Spinal cord (tissue), 10 donors: ENCODE results near the gene TUT1. TPM values are rescaled to one million over a fixed set of nuclear protein-coding genes. Genes with fewer than 3 reads are reported as not detected.

Experiments
- DNase-seq, 6 donors: peaks; one replicate each; pipeline versions ENCODE4 v3.0.0 to v3.0.0-alpha.2; 2013 to 2015; ENCODE audit warnings: low spot score in 6 of 6, low read depth in 4 of 6
- H3K27ac ChIP-seq: one replicate; pipeline ENCODE4 v1.5.1; 2013; ENCODE audit warnings: low read depth, low read length, control low read depth
- H3K27me3 ChIP-seq: one replicate; pipeline ENCODE4 v1.6.1; 2013; ENCODE audit warnings: low read length; ENCODE audit not compliant: control insufficient read depth, insufficient read depth
- H3K36me3 ChIP-seq: one replicate; pipeline ENCODE4 v1.6.1; 2013; ENCODE audit warnings: low read length; ENCODE audit not compliant: control insufficient read depth, insufficient read depth
- H3K4me1 ChIP-seq: one replicate; pipeline ENCODE4 v1.6.1; 2013; ENCODE audit warnings: low read length; ENCODE audit not compliant: control insufficient read depth, insufficient read depth
- H3K4me3 ChIP-seq: one replicate; pipeline ENCODE4 v1.5.1; 2013; ENCODE audit warnings: low read depth, low read length, control low read depth
- H3K9me3 ChIP-seq: one replicate; pipeline ENCODE4 v1.6.1; 2013; ENCODE audit warnings: low read length; ENCODE audit not compliant: control insufficient read depth, insufficient read depth
- WGBS: methylation state at CpG from one replicate; pipeline ENCODE4 v1.1.5; 2013; ENCODE audit warnings: missing lambda C conversion rate; ENCODE audit not compliant: insufficient coverage; 5-methylcytosine and 5-hydroxymethylcytosine counted together
- polyA plus RNA-seq, 2 donors: library from polyadenylated mRNA; unstranded; fragments of 120-200 nt; gene quantifications; one replicate each; pipeline ENCODE4 v1.2.1, GENCODE V29; 2013; ENCODE audit not compliant: insufficient read length in 2 of 2
- total RNA-seq, 2 donors: library from RNA; depleted of rRNA in 1 of 2; stranded (reverse); fragments of 120-200 nt in 1 of 2; fragments of >200 nt in 1 of 2; gene quantifications; one replicate each; pipeline versions ENCODE4 v1.2.3 to v1.2.4, GENCODE V29; 2013 to 2014
- donor health status: healthy.

Gene TUT1
- total and polyA plus RNA-seq, 4 donors, result 4.3 to 22.1 (median 13.7) TPM

GRCh38 chr11:62559204-62559603 is 32.1 kb downstream of the TUT1 start:
- Histone ChIP-seq H3K27ac (no peak overlapping the region), H3K36me3 (peaks cover 70% of the 10 kb centered on the region), H3K9me3 (no peaks in the 10 kb centered on the region), H3K4me3 (no peak overlapping the region), H3K4me1 (peaks cover 30% of the 10 kb centered on the region), H3K27me3 (no peaks in the 10 kb centered on the region)
- 53% methylated on average over 7 of the region's 8 CpGs for WGBS
- DNase-seq, result no peak

GRCh38 chr11:62558669-62559068 is 32.7 kb downstream of the TUT1 start:
- no peak overlapping the region for H3K27ac ChIP-seq

GRCh38 chr11:62556875-62557631 is 34.3 kb downstream of the TUT1 start:
- H3K36me3 ChIP-seq, result peaks cover 50% of the 10 kb centered on the region
- DNase-seq, result no peak
- peak overlapping the region; percentile 93 for H3K27ac ChIP-seq
- 72% methylated on average over 3 of the region's 3 CpGs for WGBS
- H3K4me3 ChIP-seq, result no peak overlapping the region
- H3K9me3 ChIP-seq, result no peaks in the 10 kb centered on the region
- H3K27me3 ChIP-seq, result no peaks in the 10 kb centered on the region
- peaks cover 52% of the 10 kb centered on the region for H3K4me1 ChIP-seq

More at GRCh38 chr11:62558669-62559068, 32.7 kb downstream of the TUT1 start:
- Histone ChIP-seq H3K4me1 (peaks cover 36% of the 10 kb centered on the region), H3K36me3 (peaks cover 65% of the 10 kb centered on the region), H3K4me3 (no peak overlapping the region), H3K27me3 (no peaks in the 10 kb centered on the region), H3K9me3 (no peaks in the 10 kb centered on the region)
- no peak for DNase-seq
- 80% methylated on average over 1 of the region's 9 CpGs for WGBS

GRCh38 chr11:62556108-62556874 is 35.0 kb downstream of the TUT1 start:
- Histone ChIP-seq H3K27ac (peak overlapping the region; percentile 93), H3K36me3 (peaks cover 48% of the 10 kb centered on the region)
- WGBS, result 48% methylated on average over 11 of the region's 14 CpGs

GRCh38 chr11:62555464-62556107 is 35.7 kb downstream of the TUT1 start:
- WGBS, result no CpG with 5 or more reads among the region's 4 CpGs
- peaks cover 64% of the 10 kb centered on the region for H3K4me1 ChIP-seq
- no peaks in the 10 kb centered on the region for H3K27me3 ChIP-seq
- peak overlapping the region; percentile 93 for H3K27ac ChIP-seq
- no peaks in the 10 kb centered on the region for H3K9me3 ChIP-seq
- peaks cover 41% of the 10 kb centered on the region for H3K36me3 ChIP-seq
- peak in 1 of 6 donors; percentile 35 for DNase-seq
- H3K4me3 ChIP-seq, result no peak overlapping the region

More at GRCh38 chr11:62556108-62556874, 35.0 kb downstream of the TUT1 start:
- Histone ChIP-seq H3K4me1 (peaks cover 60% of the 10 kb centered on the region), H3K27me3 (no peaks in the 10 kb centered on the region), H3K9me3 (no peaks in the 10 kb centered on the region), H3K4me3 (no peak overlapping the region)
- DNase-seq, result peak in 2 of 6 donors; percentile 62 to 87

- H3K36me3 ChIP-seq, result peaks cover 37% of the 10 kb centered on the region
- no peaks in the 10 kb centered on the region for H3K9me3 ChIP-seq
- H3K27me3 ChIP-seq, result no peaks in the 10 kb centered on the region
- peaks cover 64% of the 10 kb centered on the region for H3K4me1 ChIP-seq
- WGBS, result 83% methylated on average over 3 of the region's 7 CpGs
- no peak overlapping the region for H3K4me3 ChIP-seq
- H3K27ac ChIP-seq, result peak overlapping the region; percentile 97
- DNase-seq, result no peak
These were observed 36.7 kb downstream of the TUT1 start for GRCh38 chr11:62554387-62555167.

- no peak for DNase-seq
- H3K27ac ChIP-seq, result peak overlapping the region; percentile 97
- WGBS, result 97% methylated on average over 5 of the region's 8 CpGs
- H3K4me1 ChIP-seq, result peaks cover 64% of the 10 kb centered on the region
- no peak overlapping the region for H3K4me3 ChIP-seq
- H3K36me3 ChIP-seq, result peaks cover 30% of the 10 kb centered on the region
- no peaks in the 10 kb centered on the region for H3K9me3 ChIP-seq
- no peaks in the 10 kb centered on the region for H3K27me3 ChIP-seq
These were observed 37.4 kb downstream of the TUT1 start for GRCh38 chr11:62553839-62554361.

- peak in 2 of 6 donors; percentile 58 to 82 for DNase-seq
- Histone ChIP-seq H3K4me3 (no peak overlapping the region), H3K36me3 (peaks cover 24% of the 10 kb centered on the region), H3K4me1 (peaks cover 68% of the 10 kb centered on the region), H3K9me3 (no peaks in the 10 kb centered on the region), H3K27me3 (no peaks in the 10 kb centered on the region), H3K27ac (peak overlapping the region; percentile 97)
- WGBS, result 35% methylated on average over 11 of the region's 15 CpGs
These were observed 38.1 kb downstream of the TUT1 start for GRCh38 chr11:62553080-62553838.
